GM18868 (cell line): ENCODE measurements around the gene PER2.
"Not testable (repeated sequence)": the region's sequence is repeated elsewhere in the genome, so short reads cannot be mapped to it uniquely, and the experiment has no call there.

Experiments
- ATAC-seq: cut with Tn5 transposase; IDR thresholded peaks from one replicate; pipeline ENCODE4 v1.9.1; 2021; ENCODE audit warnings: mild to moderate bottlenecking, moderate library complexity; ENCODE audit not compliant: unreplicated experiment

Gene PER2

GRCh38 chr2:238313289-238313990, 25.0 kb upstream of the PER2 start:
- no peak for ATAC-seq

DNA sequence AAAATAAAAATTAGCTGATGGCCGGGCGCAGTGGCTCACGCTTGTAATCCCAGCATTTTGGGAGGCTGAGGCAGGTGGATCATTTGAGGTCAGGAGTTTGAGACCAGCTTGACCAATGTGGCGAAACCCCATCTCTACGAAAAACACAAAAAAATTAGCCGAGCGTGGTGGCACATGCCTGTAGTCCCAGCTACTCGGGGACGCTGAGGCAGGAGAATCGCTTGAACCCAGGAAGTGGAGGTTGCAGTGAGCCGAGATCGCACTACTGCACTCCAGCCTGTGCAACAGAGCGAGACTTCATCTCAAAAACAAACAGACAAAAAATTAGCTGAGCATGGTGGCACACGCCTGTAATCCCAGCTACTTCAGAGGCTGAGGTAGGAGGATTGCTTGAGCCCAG, 22.3 kb upstream of the PER2 start:
- ATAC-seq, result not testable (repeated sequence)

DNA sequence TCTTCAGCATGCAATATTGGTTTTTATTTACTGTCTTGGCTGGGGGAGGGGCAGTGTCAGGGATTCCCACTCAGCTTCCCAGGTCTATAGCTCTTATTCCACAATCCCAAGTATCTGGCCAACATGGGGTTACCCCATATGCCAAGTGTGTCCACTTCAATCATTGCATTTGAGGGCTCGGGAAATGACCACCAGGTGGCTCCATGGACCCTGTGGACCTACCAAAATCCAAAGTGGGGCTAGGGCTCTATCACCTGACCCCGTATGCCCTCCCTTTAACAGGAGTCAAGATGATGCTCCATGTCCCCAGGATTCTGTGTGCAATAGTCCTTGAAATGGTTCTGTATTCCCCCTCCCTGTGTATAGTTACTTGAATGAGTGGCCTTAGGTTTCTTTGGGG, 19.8 kb upstream of the PER2 start:
- ATAC-seq, result no peak

DNA sequence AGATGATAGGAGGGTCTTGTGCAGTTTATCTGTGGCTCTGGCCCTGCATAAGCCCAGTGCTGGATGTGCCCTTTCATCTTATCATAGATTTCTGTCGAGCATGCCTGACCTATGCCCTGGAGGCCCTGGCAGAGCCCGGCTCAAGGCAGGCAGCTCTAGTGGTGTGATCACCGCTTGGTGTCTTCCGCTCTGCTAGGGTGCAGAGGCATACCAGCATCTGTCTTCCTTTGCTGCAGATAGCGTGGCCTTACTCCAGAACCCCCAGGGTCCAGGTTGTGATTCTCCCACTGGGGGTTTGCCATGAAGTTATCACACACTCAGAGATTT, 18.2 kb upstream of the PER2 start:
- no peak for ATAC-seq

GRCh38 chr2:238305965-238306671, 17.7 kb upstream of the PER2 start:
- ATAC-seq, result no peak

DNA sequence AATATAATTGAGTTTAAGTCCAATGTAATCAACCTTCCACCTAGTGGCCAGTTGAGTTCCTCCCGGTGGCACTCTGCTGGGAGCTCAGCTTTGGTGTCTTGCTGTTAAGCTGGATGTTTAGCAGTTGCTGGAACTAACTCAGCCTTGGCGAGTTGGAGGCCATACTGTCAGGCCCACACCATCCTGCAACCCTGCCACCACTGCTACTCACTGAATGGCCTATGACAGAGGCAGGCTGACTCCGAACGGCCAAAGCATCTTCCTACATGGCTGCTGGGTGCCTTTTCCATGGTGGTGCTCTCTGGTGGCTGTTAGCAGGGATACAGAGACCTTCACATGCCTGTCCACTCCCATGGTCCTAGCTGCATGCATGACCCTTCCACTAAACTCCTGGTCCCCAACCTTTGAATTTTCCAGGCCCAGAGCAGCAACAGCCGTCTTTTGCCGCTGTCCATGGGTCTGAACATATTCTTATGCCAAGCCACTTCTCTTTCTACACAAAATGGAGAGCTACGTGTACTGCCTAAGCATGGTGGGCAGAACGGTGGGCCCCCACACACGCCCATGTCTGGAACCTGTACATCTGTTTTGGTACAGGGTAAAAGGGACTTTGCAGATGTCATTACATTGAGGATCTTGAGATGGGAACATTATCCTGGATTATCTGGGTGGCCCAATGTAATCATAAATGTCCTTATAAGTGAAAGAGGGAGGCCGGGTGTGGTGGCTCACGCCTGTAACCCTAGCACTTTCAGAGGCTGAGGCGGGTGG, 16.9 kb upstream of the PER2 start:
- ATAC-seq, result no peak

DNA sequence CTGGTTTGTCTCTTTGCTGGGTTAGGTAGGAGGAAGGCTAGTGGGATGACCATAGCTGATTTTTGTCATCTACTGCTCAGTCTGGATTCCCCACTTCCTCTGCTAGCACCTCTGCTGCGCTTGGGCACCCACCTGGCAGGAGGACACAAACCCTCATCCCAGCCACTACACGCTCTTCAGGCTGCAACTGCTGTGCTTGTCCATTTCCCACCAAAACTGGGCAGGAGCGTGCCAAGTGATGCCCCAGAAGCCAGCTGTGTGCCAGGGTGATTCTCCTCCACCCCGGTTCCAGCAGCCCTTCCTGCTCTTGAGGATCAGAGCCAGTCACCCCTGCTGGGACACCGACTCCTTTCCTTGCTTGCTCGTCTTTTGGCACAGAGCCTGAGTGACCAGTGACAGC, 15.7 kb upstream of the PER2 start:
- no peak for ATAC-seq

DNA sequence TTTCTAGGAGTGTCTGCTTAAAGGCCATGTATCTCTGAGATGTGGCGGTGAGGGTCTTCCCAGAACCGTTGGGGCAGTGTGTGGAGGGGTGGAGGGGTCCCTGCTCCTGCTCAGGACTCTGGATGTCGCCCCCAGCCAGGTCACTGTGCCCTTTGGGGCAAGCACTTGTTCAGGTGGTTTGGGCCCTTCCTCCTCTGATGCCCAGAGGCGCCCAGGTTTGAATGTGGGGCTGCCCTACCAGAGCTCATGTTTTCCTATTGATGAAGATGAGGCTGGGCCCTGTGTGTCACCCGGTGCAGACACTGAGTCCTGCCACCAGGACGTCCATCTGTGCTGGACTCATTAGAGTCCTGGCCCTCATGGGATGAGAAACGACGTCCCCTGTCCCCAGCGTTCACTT, 14.3 kb upstream of the PER2 start:
- ATAC-seq, result no peak

- ATAC-seq, result no peak
Measured at GRCh38 chr2:238302087-238302486, 13.7 kb upstream of the PER2 start.

GRCh38 chr2:238299803-238300202, 11.4 kb upstream of the PER2 start:
- ATAC-seq, result no peak

GRCh38 chr2:238296638-238297457, 8.4 kb upstream of the PER2 start:
- ATAC-seq, result no peak

DNA sequence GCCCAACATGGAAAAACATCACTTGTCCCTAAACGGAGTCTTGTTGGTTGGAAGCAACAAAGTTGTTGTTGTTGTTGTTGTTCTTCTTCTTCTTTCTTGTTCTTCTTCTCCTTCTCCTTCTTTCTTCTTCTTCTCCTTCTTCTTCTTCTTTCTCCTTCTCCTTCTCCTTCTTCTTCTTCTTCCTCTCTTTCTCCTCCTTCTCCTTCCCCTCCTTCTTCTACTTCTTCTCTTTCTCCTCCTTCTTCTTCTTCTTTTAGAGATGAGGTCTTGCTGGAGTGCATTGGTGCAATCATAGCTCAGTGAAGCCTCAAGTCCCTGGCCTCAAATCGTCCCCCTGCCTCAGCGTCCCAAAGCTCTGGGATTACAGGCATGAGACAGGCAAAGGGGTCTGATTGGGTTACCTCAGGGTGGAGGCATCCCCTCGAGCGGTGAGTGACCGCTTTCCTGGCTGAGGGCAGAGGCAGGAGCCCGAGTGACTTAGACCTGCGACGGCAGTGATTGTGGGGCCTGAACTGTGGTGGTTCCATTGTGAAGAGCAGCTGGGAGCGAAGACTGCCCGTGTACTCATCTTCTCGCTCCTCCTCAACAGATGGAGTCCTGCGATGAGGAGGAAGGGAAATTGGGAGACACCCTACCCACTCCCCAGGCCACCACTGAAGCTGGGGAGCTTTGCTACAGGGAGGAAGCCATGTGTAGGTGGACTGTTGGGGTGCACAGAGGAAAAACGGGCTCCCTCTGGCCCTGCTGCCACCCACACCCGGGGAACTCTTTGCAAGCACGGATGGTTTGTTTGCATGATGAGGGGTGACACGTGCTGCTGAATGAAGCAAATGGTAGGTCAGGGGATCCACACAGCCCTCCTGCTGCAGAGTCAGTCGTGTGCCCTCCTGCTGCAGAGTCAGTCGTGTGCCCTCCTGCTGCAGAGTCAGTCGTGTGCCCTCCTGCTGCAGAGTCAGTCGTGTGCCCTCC, 7.0 kb upstream of the PER2 start:
- no peak for ATAC-seq

DNA sequence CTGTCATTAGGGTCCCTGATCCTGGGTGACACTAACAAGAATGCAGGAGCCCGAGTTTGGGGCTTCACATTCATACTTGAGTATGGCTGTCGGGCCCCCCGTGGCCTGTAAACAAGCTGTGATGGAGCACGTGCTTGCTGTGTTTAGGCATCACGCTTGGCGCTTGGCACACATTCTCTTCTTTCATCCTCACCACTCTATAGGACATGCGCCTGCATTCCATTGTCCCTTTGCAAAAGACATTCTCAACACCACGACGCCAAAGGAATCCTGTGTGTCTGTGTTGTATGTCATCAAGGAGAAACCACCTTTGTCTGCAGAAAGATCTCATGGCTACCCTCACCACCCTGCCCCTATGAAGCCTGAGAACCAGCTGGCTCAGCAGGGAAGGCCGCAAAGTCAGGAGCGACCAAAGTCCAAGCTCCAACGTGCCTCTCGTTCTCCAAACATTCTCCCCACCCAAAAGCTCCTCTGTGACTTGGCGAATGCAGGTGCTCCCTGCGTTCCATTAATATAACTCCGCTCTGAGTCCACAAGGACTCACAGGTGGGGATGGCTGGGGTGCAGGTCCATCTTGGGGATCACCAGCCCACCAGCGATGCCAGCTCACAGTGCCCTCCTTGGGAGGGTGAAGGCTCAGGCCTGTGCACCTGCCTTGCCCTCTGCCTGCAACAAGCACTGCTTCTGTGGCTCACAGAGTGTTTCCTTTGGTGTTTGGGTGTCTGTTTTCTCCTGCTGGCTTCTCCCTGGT, 6.2 kb upstream of the PER2 start:
- no peak for ATAC-seq

GRCh38 chr2:238294046-238294392, 5.6 kb upstream of the PER2 start:
- no peak for ATAC-seq

DNA sequence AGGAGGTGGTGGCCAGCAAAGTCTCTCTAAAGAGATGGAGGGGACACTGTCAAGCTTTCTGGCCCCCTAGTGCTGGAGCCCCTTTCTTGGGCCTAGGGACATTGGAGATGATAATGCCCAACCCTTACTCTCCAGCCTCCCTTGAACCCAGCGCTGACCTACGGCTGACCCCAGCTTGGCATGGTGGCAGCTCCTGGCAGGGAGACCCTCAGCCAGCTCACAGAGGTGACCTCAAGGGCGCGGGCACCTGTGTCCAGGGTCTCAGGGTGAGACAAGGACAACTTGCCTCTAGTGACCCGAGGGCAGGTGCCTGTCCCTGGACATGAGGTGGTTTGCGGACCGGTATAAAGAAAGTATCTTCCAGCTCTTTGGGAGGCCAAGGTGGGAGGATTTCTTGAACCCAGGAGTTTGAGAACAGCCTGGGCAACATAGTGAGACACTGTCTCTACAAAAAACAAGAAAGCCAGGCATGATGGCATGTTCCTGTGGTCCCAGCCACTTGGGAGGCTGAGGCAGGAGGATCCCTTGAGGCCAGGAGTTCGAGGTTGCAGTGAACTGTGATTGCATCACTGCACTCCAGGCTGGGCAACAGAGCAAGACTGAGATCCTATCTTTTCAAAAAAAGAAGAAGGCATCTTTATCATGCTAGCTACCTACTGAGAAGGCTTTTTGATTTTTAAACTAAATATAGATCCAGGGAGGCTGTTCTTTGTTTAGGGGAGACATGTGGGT, 3.3 kb upstream of the PER2 start:
- no peak for ATAC-seq

- no peak for ATAC-seq
Measured at GRCh38 chr2:238290715-238291549, 2.5 kb upstream of the PER2 start.

DNA sequence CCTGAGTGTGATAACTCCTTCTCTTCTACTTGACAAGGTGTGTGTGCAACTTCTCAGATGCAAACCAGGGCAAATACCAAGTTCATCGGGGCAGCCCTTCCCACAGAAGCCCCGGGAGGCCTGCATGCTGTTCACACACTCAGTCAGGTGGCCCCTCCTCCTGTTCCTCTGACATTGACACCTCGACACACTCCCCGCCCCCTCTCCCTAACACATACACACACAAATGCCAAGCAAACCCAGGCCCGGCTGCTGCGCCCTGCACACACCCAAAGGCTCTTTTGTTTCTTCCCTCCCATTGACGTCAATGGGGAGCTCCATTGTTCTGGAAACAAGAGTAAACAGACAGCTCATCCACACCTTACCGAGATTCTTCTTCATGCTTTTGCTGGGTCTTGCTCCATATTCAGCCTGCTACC, 1.7 kb upstream of the PER2 start:
- ATAC-seq, result no peak

DNA sequence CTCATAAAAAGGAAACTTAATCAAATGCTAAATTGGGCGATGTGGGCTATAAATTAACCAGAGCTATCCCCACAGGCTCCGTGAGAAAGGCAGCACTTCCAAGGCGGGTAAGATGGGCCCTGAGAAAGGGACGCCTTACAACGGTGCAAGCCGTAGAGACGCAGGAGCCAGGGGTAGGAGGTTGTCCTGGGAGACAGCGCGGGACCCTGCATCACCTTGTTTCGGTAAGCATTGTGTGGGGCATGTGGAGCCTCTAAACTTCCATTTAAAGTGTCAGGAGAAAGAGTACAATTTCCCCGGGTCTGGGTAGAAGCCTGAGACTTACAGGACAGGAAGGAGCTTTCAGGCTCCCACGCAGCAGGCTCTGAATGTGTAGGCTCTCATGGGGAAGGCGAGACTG, 1.2 kb upstream of the PER2 start:
- no peak for ATAC-seq
